Measurements from ENCODE around the gene BIK. TPM values are rescaled to one million over a fixed set of nuclear protein-coding genes. Genes with fewer than 3 reads are reported as not detected.

Gene BIK
- total and polyA plus RNA-seq, 7 experiments from 2014 or later = 1.1 to 4.3 (median 1.6) TPM

GRCh38 chr22:43168471-43169309 lies 58.1 kb downstream of the BIK start:
- no peak overlapping the region for H3K4me3 Mint-ChIP-seq
- H3K27me3 Mint-ChIP-seq = no peaks in the 10 kb centered on the region
- no peaks in the 10 kb centered on the region for H3K9me3 Mint-ChIP-seq
- Histone ChIP-seq H3K4me3 (ENCODE audit: low read length) (no peak overlapping the region), H3K27me3 (ENCODE audit: control insufficient read depth in 2 of 2, insufficient read depth in 2 of 2, low read length in 2 of 2) (no peaks in the 10 kb centered on the region), H3K27ac (ENCODE audit: low read depth, low read length) (no peak overlapping the region), H3K36me3 (ENCODE audit: control insufficient read depth in 2 of 3, insufficient read depth in 3 of 3, low read length in 3 of 3) (peaks cover 0 to 63% (median 0%) of the 10 kb centered on the region in 3 experiments), H3K4me1 (ENCODE audit: control insufficient read depth in 2 of 2, insufficient read depth in 2 of 2, low read length in 2 of 2) (no peaks in the 10 kb centered on the region), H3K9me3 (ENCODE audit: control insufficient read depth in 2 of 3, low read length in 3 of 3) (no peaks in the 10 kb centered on the region)
- ATAC-seq = no peak
- H3K36me3 Mint-ChIP-seq = peaks cover 0 to 12% (median 6%) of the 10 kb centered on the region in 5 donors
- peak overlapping the region in 2 of 9 donors; percentile 12 to 78 for H3K27ac Mint-ChIP-seq
- intact Hi-C loops (cut with micrococcal nuclease) = no loop called here
- DNase-seq = no peak
- H3K4me1 Mint-ChIP-seq = peaks cover 4 to 7% (median 5%) of the 10 kb centered on the region in 7 donors
- CTCF ChIA-PET = no interaction called here
- POLR2A ChIA-PET = no interaction called here

GRCh38 chr22:43169310-43170130 lies 59.0 kb downstream of the BIK start:
- no peak overlapping the region for H3K4me3 Mint-ChIP-seq
- H3K9me3 Mint-ChIP-seq = no peaks in the 10 kb centered on the region
- H3K9me3 ChIP-seq (ENCODE audit: control insufficient read depth in 2 of 3, low read length in 3 of 3) = no peaks in the 10 kb centered on the region
- no peaks in the 10 kb centered on the region for H3K27me3 ChIP-seq (ENCODE audit: control insufficient read depth in 2 of 2, insufficient read depth in 2 of 2, low read length in 2 of 2)
- ATAC-seq (no peak), DNase-seq (no peak)
- no peak overlapping the region for H3K27ac Mint-ChIP-seq
- H3K4me1 Mint-ChIP-seq = peaks cover 0 to 6% (median 0%) of the 10 kb centered on the region in 7 donors
- H3K27ac ChIP-seq (ENCODE audit: low read depth, low read length) = no peak overlapping the region
- H3K4me1 ChIP-seq (ENCODE audit: control insufficient read depth in 2 of 2, insufficient read depth in 2 of 2, low read length in 2 of 2) = no peaks in the 10 kb centered on the region
- intact Hi-C loops (cut with micrococcal nuclease) = no loop called here
- peaks cover 0 to 71% (median 0%) of the 10 kb centered on the region in 3 experiments for H3K36me3 ChIP-seq (ENCODE audit: control insufficient read depth in 2 of 3, insufficient read depth in 3 of 3, low read length in 3 of 3)
- ChIA-PET POLR2A (no interaction called here), CTCF (no interaction called here)
- no peak overlapping the region for H3K4me3 ChIP-seq (ENCODE audit: low read length)
- H3K36me3 Mint-ChIP-seq = peaks cover 0 to 12% (median 6%) of the 10 kb centered on the region in 5 donors
- H3K27me3 Mint-ChIP-seq = no peaks in the 10 kb centered on the region

GRCh38 chr22:43170131-43170480 lies 59.6 kb downstream of the BIK start:
- Histone ChIP-seq H3K27ac (ENCODE audit: low read depth, low read length) (no peak overlapping the region), H3K27me3 (ENCODE audit: control insufficient read depth in 2 of 2, insufficient read depth in 2 of 2, low read length in 2 of 2) (no peaks in the 10 kb centered on the region), H3K36me3 (ENCODE audit: control insufficient read depth in 2 of 3, insufficient read depth in 3 of 3, low read length in 3 of 3) (peaks cover 0 to 77% (median 0%) of the 10 kb centered on the region in 3 experiments), H3K4me3 (ENCODE audit: low read length) (no peak overlapping the region), H3K4me1 (ENCODE audit: control insufficient read depth in 2 of 2, insufficient read depth in 2 of 2, low read length in 2 of 2) (no peaks in the 10 kb centered on the region), H3K9me3 (ENCODE audit: control insufficient read depth in 2 of 3, low read length in 3 of 3) (no peaks in the 10 kb centered on the region)
- POLR2A ChIA-PET = no interaction called here
- no peaks in the 10 kb centered on the region for H3K9me3 Mint-ChIP-seq
- ATAC-seq = no peak
- no peak overlapping the region for H3K4me3 Mint-ChIP-seq
- peaks cover 0 to 12% (median 6%) of the 10 kb centered on the region in 5 donors for H3K36me3 Mint-ChIP-seq
- no peaks in the 10 kb centered on the region for H3K27me3 Mint-ChIP-seq
- intact Hi-C loops (cut with micrococcal nuclease) = no loop called here
- peak overlapping the region in 2 of 9 donors; percentile 25 to 39 for H3K27ac Mint-ChIP-seq
- CTCF ChIA-PET = no interaction called here
- DNase-seq = no peak
- H3K4me1 Mint-ChIP-seq = peaks cover 0 to 6% (median 0%) of the 10 kb centered on the region in 7 donors

- POLR2A ChIA-PET = no interaction called here
- ATAC-seq = no peak
- CTCF ChIA-PET = interaction anchor here (0.6 kb wide), 1 partner anchor 30 kb away, joined by 3 read pairs; no protein-coding TSS in a partner anchor
Measured at GRCh38 chr22:43171019-43171491, 60.5 kb downstream of the BIK start.

GRCh38 chr22:43171607-43172006 lies 61.1 kb downstream of the BIK start:
- POLR2A ChIA-PET = no interaction called here
- H3K4me1 Mint-ChIP-seq = peaks cover 0 to 6% (median 0%) of the 10 kb centered on the region in 7 donors
- H3K4me3 ChIP-seq (ENCODE audit: low read length) = no peak overlapping the region
- H3K27me3 ChIP-seq (ENCODE audit: control insufficient read depth in 2 of 2, insufficient read depth in 2 of 2, low read length in 2 of 2) = no peaks in the 10 kb centered on the region
- H3K9me3 ChIP-seq (ENCODE audit: control insufficient read depth in 2 of 3, low read length in 3 of 3) = no peaks in the 10 kb centered on the region
- no peak overlapping the region for H3K27ac ChIP-seq (ENCODE audit: low read depth, low read length)
- H3K27me3 Mint-ChIP-seq = no peaks in the 10 kb centered on the region
- CTCF ChIA-PET = no interaction called here
- DNase-seq (no peak), ATAC-seq (no peak)
- no peaks in the 10 kb centered on the region for H3K4me1 ChIP-seq (ENCODE audit: control insufficient read depth in 2 of 2, insufficient read depth in 2 of 2, low read length in 2 of 2)
- no peaks in the 10 kb centered on the region for H3K9me3 Mint-ChIP-seq
- no peak overlapping the region for H3K27ac Mint-ChIP-seq
- H3K36me3 ChIP-seq (ENCODE audit: control insufficient read depth in 2 of 3, insufficient read depth in 3 of 3, low read length in 3 of 3) = peaks cover 0 to 81% (median 0%) of the 10 kb centered on the region in 3 experiments
- intact Hi-C loops (cut with micrococcal nuclease) = no loop called here
- H3K4me3 Mint-ChIP-seq = no peak overlapping the region
- H3K36me3 Mint-ChIP-seq = peaks cover 0 to 12% (median 6%) of the 10 kb centered on the region in 5 donors

More at GRCh38 chr22:43171019-43171491, 60.5 kb downstream of the BIK start:
- peaks cover 0 to 81% (median 0%) of the 10 kb centered on the region in 3 experiments for H3K36me3 ChIP-seq (ENCODE audit: control insufficient read depth in 2 of 3, insufficient read depth in 3 of 3, low read length in 3 of 3)
- H3K4me1 ChIP-seq (ENCODE audit: control insufficient read depth in 2 of 2, insufficient read depth in 2 of 2, low read length in 2 of 2) = no peaks in the 10 kb centered on the region
- Mint-ChIP-seq H3K27ac (peak overlapping the region in 2 of 9 donors; percentile 39 to 46), H3K4me1 (peaks cover 0 to 6% (median 0%) of the 10 kb centered on the region in 7 donors), H3K27me3 (no peaks in the 10 kb centered on the region), H3K9me3 (no peaks in the 10 kb centered on the region), H3K4me3 (no peak overlapping the region), H3K36me3 (peaks cover 0 to 12% (median 6%) of the 10 kb centered on the region in 5 donors)
- intact Hi-C loops (cut with micrococcal nuclease) = no loop called here
- H3K27ac ChIP-seq (ENCODE audit: low read depth, low read length) = no peak overlapping the region
- no peak for DNase-seq
- H3K4me3 ChIP-seq (ENCODE audit: low read length) = no peak overlapping the region
- no peaks in the 10 kb centered on the region for H3K27me3 ChIP-seq (ENCODE audit: control insufficient read depth in 2 of 2, insufficient read depth in 2 of 2, low read length in 2 of 2)
- H3K9me3 ChIP-seq (ENCODE audit: control insufficient read depth in 2 of 3, low read length in 3 of 3) = no peaks in the 10 kb centered on the region

GRCh38 chr22:43172191-43172590 lies 61.6 kb downstream of the BIK start:
- H3K27ac Mint-ChIP-seq = no peak overlapping the region

More at GRCh38 chr22:43172191-43172590, 61.6 kb downstream of the BIK start:
- Histone ChIP-seq H3K36me3 (ENCODE audit: control insufficient read depth in 2 of 3, insufficient read depth in 3 of 3, low read length in 3 of 3) (peaks cover 0 to 79% (median 0%) of the 10 kb centered on the region in 3 experiments), H3K27me3 (ENCODE audit: control insufficient read depth in 2 of 2, insufficient read depth in 2 of 2, low read length in 2 of 2) (no peaks in the 10 kb centered on the region), H3K4me1 (ENCODE audit: control insufficient read depth in 2 of 2, insufficient read depth in 2 of 2, low read length in 2 of 2) (no peaks in the 10 kb centered on the region), H3K27ac (ENCODE audit: low read depth, low read length) (no peak overlapping the region), H3K9me3 (ENCODE audit: control insufficient read depth in 2 of 3, low read length in 3 of 3) (no peaks in the 10 kb centered on the region), H3K4me3 (ENCODE audit: low read length) (no peak overlapping the region)
- POLR2A ChIA-PET = no interaction called here
- Mint-ChIP-seq H3K4me1 (peaks cover 0 to 6% (median 0%) of the 10 kb centered on the region in 7 donors), H3K4me3 (no peak overlapping the region), H3K9me3 (no peaks in the 10 kb centered on the region), H3K36me3 (peaks cover 0 to 12% (median 6%) of the 10 kb centered on the region in 5 donors), H3K27me3 (no peaks in the 10 kb centered on the region)
- DNase-seq = no peak
- CTCF ChIA-PET = no interaction called here
- no peak for ATAC-seq
- intact Hi-C loops (cut with micrococcal nuclease) = no loop called here
